Activated CD4-positive, alpha-beta memory T cell treated with anti-CD3 and anti-CD28 coated beads for 36 hours (primary cell): ENCODE measurements around the gene GPC5. TPM values are rescaled to one million over a fixed set of nuclear protein-coding genes. Genes with fewer than 3 reads are reported as not detected.

ENCODE experiments used
- CTCF ChIA-PET: fragments of 350-600 bp; sonication (Branson Sonifier 250); formaldehyde crosslinking; loops from one replicate; lab custom pipeline; 2021; ENCODE audit warnings: antibody characterized with exemption, inconsistent platforms; lab: Charles Lee
- POLR2A ChIA-PET: fragments of 350-600 bp; sonication (Branson Sonifier 250); formaldehyde crosslinking; loops from one replicate; lab custom pipeline; 2021; ENCODE audit warnings: antibody characterized with exemption; lab: Charles Lee
- DNase-seq: peaks from one replicate; pipeline ENCODE4 v3.0.0-alpha.2; 2020
- H3K27ac Mint-ChIP-seq: one replicate; pipeline ENCODE4 v1.8.0; 2021; ENCODE audit warnings: mixed read lengths
- H3K27me3 Mint-ChIP-seq: one replicate; pipeline ENCODE4 v1.8.0; 2021; ENCODE audit warnings: mixed read lengths
- H3K36me3 Mint-ChIP-seq: one replicate; pipeline ENCODE4 v1.8.0; 2021; ENCODE audit warnings: mixed read lengths
- H3K4me1 Mint-ChIP-seq: one replicate; pipeline ENCODE4 v1.8.0; 2021; ENCODE audit warnings: low read depth, mixed read lengths
- H3K4me3 Mint-ChIP-seq: one replicate; pipeline ENCODE4 v1.8.0; 2021; ENCODE audit warnings: mild to moderate bottlenecking, mixed read lengths
- H3K9me3 Mint-ChIP-seq: one replicate; pipeline ENCODE4 v1.8.0; 2021; ENCODE audit warnings: mixed read lengths
- intact Hi-C: fragments of 100-400 bp; cut with micrococcal nuclease; formaldehyde crosslinking; loops from one replicate; pipeline ENCODE4 v1.15.1; 2023
- total RNA-seq, 2 experiments: library from RNA; stranded (reverse); gene quantifications; one replicate each; pipeline ENCODE4 v1.2.3, GENCODE V29; 2021

GPC5 gene
- total RNA-seq, 2 experiments from 2014 or later: 0.17 to 0.29 TPM

GRCh38 chr13:91690944-91691343 is 292.5 kb downstream of the GPC5 start:
- Mint-ChIP-seq H3K4me1 (no peaks in the 10 kb centered on the region), H3K4me3 (no peak overlapping the region), H3K36me3 (no peaks in the 10 kb centered on the region), H3K27ac (no peak overlapping the region), H3K9me3 (no peaks in the 10 kb centered on the region), H3K27me3 (no peaks in the 10 kb centered on the region)
- DNase-seq: no peak
- intact Hi-C loops: no loop called here
- POLR2A ChIA-PET: no interaction called here
- CTCF ChIA-PET: no interaction called here

- intact Hi-C loops: no loop called here
- ChIA-PET CTCF (no interaction called here), POLR2A (no interaction called here)
- no peak for DNase-seq
- H3K27ac Mint-ChIP-seq: no peak overlapping the region
- no peak overlapping the region for H3K4me3 Mint-ChIP-seq
- no peaks in the 10 kb centered on the region for H3K27me3 Mint-ChIP-seq
- H3K36me3 Mint-ChIP-seq: no peaks in the 10 kb centered on the region
- no peaks in the 10 kb centered on the region for H3K9me3 Mint-ChIP-seq
- no peaks in the 10 kb centered on the region for H3K4me1 Mint-ChIP-seq
Observed at GRCh38 chr13:91693466-91693865, 295.0 kb downstream of the GPC5 start.

DNA sequence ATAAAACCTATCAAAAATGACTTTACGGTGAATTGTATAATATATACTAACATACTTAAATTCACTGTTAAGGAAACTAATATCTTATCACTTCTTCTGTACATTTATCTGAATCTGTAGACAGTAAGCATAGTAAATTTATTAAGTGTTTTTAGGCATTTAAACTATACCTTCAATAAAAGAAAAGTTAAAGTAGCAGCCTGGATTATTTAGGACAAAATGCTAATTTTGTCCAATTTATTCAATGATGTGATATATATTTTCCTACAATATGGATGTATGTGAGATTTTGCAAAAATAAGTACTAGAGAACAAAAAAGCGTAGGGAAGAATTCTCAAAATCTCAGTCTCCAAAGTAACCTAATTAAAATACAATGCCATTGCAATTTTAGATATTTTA is 299.9 kb downstream of the GPC5 start:
- Mint-ChIP-seq H3K27ac (no peak overlapping the region), H3K4me3 (no peak overlapping the region)
- intact Hi-C loops: no loop called here

DNA sequence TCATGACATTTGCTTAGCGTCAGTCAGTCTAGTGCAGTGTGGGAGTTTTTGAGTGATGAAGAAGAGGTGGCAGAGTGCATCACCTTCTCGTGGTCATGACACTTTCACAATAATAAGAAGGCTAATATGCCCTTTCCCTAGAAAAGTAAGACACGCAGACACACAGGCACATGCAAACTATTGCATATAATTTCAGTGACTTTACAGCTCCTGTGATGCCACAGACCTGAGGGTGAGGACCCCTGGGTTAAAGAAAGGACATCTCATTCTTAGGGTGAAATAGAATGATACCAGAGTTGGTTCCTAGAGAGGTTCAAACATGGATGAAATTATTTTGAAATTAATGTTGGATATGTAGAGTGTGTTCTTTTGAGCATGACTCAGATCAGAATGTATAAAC is 300.3 kb downstream of the GPC5 start:
- POLR2A ChIA-PET: no interaction called here
- Mint-ChIP-seq H3K27ac (no peak overlapping the region), H3K9me3 (no peaks in the 10 kb centered on the region), H3K4me3 (no peak overlapping the region), H3K27me3 (no peaks in the 10 kb centered on the region), H3K36me3 (no peaks in the 10 kb centered on the region), H3K4me1 (no peaks in the 10 kb centered on the region)
- CTCF ChIA-PET: no interaction called here
- no peak for DNase-seq
- intact Hi-C loops: no loop called here

More for the DNA sequence above, 299.9 kb downstream of the GPC5 start:
- DNase-seq: no peak
- H3K4me1 Mint-ChIP-seq: no peaks in the 10 kb centered on the region
- ChIA-PET POLR2A (no interaction called here), CTCF (no interaction called here)
- H3K9me3 Mint-ChIP-seq: no peaks in the 10 kb centered on the region
- H3K36me3 Mint-ChIP-seq: no peaks in the 10 kb centered on the region
- H3K27me3 Mint-ChIP-seq: no peaks in the 10 kb centered on the region

- intact Hi-C loops: no loop called here
- Mint-ChIP-seq H3K27me3 (no peaks in the 10 kb centered on the region), H3K36me3 (no peaks in the 10 kb centered on the region), H3K4me3 (no peak overlapping the region), H3K27ac (no peak overlapping the region), H3K9me3 (no peaks in the 10 kb centered on the region), H3K4me1 (no peaks in the 10 kb centered on the region)
- POLR2A ChIA-PET: no interaction called here
- CTCF ChIA-PET: no interaction called here
- no peak for DNase-seq
Observed at GRCh38 chr13:91699863-91700262, 301.4 kb downstream of the GPC5 start.

GRCh38 chr13:91701975-91702374 is 303.6 kb downstream of the GPC5 start:
- H3K4me3 Mint-ChIP-seq: no peak overlapping the region
- ChIA-PET CTCF (no interaction called here), POLR2A (no interaction called here)
- no peak overlapping the region for H3K27ac Mint-ChIP-seq
- H3K36me3 Mint-ChIP-seq: no peaks in the 10 kb centered on the region
- no peak for DNase-seq
- H3K27me3 Mint-ChIP-seq: no peaks in the 10 kb centered on the region
- intact Hi-C loops: no loop called here
- no peaks in the 10 kb centered on the region for H3K4me1 Mint-ChIP-seq
- no peaks in the 10 kb centered on the region for H3K9me3 Mint-ChIP-seq

DNA sequence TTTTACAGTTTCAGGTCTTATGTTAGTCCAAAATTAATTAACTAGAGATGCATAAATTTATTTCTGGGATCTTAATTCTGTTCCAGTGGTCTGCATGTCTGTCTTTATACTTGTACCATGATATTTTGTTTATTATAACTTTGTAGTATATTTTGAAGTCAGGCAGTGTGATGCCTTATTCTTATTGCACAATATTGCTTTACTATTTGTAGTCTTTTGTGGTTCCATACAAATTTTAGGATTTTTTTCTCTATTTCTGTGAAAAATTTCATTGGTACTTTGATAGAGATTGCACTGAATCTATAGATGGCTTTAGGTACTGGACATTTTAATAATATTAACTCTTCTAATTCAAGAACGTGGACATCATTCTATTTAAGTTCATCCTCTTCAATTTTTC is 304.0 kb downstream of the GPC5 start:
- H3K9me3 Mint-ChIP-seq: no peaks in the 10 kb centered on the region
- no peaks in the 10 kb centered on the region for H3K4me1 Mint-ChIP-seq
- ChIA-PET CTCF (no interaction called here), POLR2A (no interaction called here)
- no peaks in the 10 kb centered on the region for H3K36me3 Mint-ChIP-seq
- no peak for DNase-seq
- no peak overlapping the region for H3K4me3 Mint-ChIP-seq
- intact Hi-C loops: no loop called here
- H3K27ac Mint-ChIP-seq: no peak overlapping the region
- no peaks in the 10 kb centered on the region for H3K27me3 Mint-ChIP-seq

DNA sequence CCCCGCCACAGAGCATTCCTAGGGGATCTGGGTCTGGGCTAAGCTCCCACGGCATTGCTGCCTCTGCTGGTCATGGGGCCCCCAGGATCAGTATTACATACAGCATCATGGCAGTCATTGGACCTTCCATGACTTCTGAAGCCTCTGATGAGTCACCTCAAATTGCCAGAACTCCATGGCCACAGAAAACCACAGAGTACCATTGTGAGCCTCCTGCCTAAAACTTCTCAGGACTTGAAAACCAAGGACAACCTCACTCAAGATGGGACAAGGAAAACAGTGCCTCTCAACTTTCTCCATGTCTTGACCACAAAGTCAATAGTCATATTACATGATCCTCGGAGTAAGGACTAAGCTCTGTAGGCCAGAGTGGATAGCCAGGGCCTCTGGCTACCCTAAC is 306.0 kb downstream of the GPC5 start:
- H3K27ac Mint-ChIP-seq: no peak overlapping the region
- H3K36me3 Mint-ChIP-seq: no peaks in the 10 kb centered on the region
- POLR2A ChIA-PET: no interaction called here
- no peaks in the 10 kb centered on the region for H3K9me3 Mint-ChIP-seq
- intact Hi-C loops: no loop called here
- H3K4me1 Mint-ChIP-seq: no peaks in the 10 kb centered on the region
- H3K27me3 Mint-ChIP-seq: no peaks in the 10 kb centered on the region
- no peak overlapping the region for H3K4me3 Mint-ChIP-seq
- CTCF ChIA-PET: no interaction called here
- no peak for DNase-seq

- no peak overlapping the region for H3K27ac Mint-ChIP-seq
- intact Hi-C loops: no loop called here
- H3K36me3 Mint-ChIP-seq: no peaks in the 10 kb centered on the region
- ChIA-PET CTCF (no interaction called here), POLR2A (no interaction called here)
- H3K4me3 Mint-ChIP-seq: no peak overlapping the region
- no peaks in the 10 kb centered on the region for H3K4me1 Mint-ChIP-seq
- no peak for DNase-seq
- no peaks in the 10 kb centered on the region for H3K27me3 Mint-ChIP-seq
- H3K9me3 Mint-ChIP-seq: no peaks in the 10 kb centered on the region
Observed at GRCh38 chr13:91708558-91708957, 310.1 kb downstream of the GPC5 start.

- H3K36me3 Mint-ChIP-seq: no peaks in the 10 kb centered on the region
- H3K4me3 Mint-ChIP-seq: no peak overlapping the region
- ChIA-PET POLR2A (no interaction called here), CTCF (no interaction called here)
- no peaks in the 10 kb centered on the region for H3K4me1 Mint-ChIP-seq
- H3K27me3 Mint-ChIP-seq: no peaks in the 10 kb centered on the region
- intact Hi-C loops: no loop called here
- no peak overlapping the region for H3K27ac Mint-ChIP-seq
- no peak for DNase-seq
- H3K9me3 Mint-ChIP-seq: no peaks in the 10 kb centered on the region
Observed at GRCh38 chr13:91709180-91709579, 310.8 kb downstream of the GPC5 start.

DNA sequence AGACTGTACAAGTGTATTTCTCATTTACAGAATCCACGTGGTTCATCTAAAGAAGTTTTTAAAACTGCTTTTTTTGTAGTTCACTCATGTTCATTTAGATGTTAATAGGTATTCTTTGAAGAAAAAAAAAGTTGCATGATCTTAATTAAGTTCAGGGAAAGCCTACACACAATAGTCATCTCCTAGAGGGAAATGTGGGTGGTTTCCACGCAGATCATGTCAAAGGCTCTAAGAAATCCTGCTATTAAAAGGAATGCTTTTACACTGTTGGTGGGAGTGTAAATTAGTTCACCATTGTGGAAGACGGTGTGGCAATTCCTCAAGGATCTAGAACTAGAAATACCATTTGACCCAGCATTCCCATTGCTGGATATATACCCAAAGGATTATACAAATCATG is 312.3 kb downstream of the GPC5 start:
- Mint-ChIP-seq H3K4me1 (no peaks in the 10 kb centered on the region), H3K4me3 (no peak overlapping the region), H3K27ac (no peak overlapping the region), H3K27me3 (no peaks in the 10 kb centered on the region), H3K36me3 (no peaks in the 10 kb centered on the region), H3K9me3 (no peaks in the 10 kb centered on the region)
- ChIA-PET POLR2A (no interaction called here), CTCF (no interaction called here)
- intact Hi-C loops: no loop called here
- no peak for DNase-seq

DNA sequence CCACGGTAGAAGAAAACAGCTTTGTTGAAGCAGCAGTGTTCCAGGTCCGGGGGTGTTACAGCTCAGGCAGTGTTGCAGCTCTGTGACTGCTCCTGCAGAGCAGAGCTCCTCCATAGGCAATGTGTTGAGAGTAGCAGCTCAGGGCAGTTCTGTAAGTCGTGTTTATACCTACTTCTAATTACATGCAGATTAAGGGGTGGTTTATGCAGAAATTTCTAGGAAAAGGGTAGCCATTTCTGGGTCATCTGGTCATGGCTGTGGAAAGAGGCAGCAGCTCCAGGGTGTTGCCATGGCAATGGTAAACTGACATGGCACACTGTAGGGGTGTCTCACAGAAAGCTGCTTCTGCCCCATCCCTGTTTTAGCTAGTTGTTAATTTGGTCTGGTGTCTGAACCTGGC is 316.4 kb downstream of the GPC5 start:
- Mint-ChIP-seq H3K27me3 (no peaks in the 10 kb centered on the region), H3K9me3 (no peaks in the 10 kb centered on the region), H3K36me3 (no peaks in the 10 kb centered on the region), H3K4me3 (no peak overlapping the region), H3K27ac (no peak overlapping the region), H3K4me1 (no peaks in the 10 kb centered on the region)
- POLR2A ChIA-PET: no interaction called here
- intact Hi-C loops: no loop called here
- DNase-seq: no peak
- CTCF ChIA-PET: interaction anchor here (1.0 kb wide), 1 partner anchor 9 kb away, joined by 3 read pairs; no protein-coding TSS in a partner anchor

GRCh38 chr13:91716436-91717065 is 318.1 kb downstream of the GPC5 start:
- no peak for DNase-seq
- CTCF ChIA-PET: no interaction called here
- H3K9me3 Mint-ChIP-seq: no peaks in the 10 kb centered on the region
- no peaks in the 10 kb centered on the region for H3K36me3 Mint-ChIP-seq
- H3K4me3 Mint-ChIP-seq: no peak overlapping the region
- no peaks in the 10 kb centered on the region for H3K27me3 Mint-ChIP-seq
- no peak overlapping the region for H3K27ac Mint-ChIP-seq
- no peaks in the 10 kb centered on the region for H3K4me1 Mint-ChIP-seq
- POLR2A ChIA-PET: no interaction called here
- intact Hi-C loops: no loop called here
